WERI-Rb-1 (cell line): ENCODE results near the gene C8A.

Experiments
- DNase-seq: peaks from one replicate; pipeline ENCODE4 v3.0.0-alpha.2; 2020
- H3K27ac ChIP-seq: fragments of 250-450 bp; sonication (Bioruptor Pico); 2 replicates; pipeline ENCODE4 v1.5.1; 2020; ENCODE audit warnings: mild to moderate bottlenecking, moderate library complexity
- H3K27me3 ChIP-seq: fragments of 250-450 bp; sonication (Bioruptor Pico); 2 replicates; pipeline ENCODE4 v1.5.1; 2021; ENCODE audit warnings: mild to moderate bottlenecking, low read depth, moderate library complexity; ENCODE audit not compliant: insufficient read depth, severe bottlenecking
- H3K36me3 ChIP-seq: fragments of 250-450 bp; sonication (Bioruptor Pico); 2 replicates; pipeline ENCODE4 v1.5.1; 2020; ENCODE audit warnings: mild to moderate bottlenecking, moderate library complexity
- H3K4me3 ChIP-seq: 2 replicates; pipeline ENCODE4 v1.5.1; 2011; ENCODE audit warnings: low read depth, mild to moderate bottlenecking, control low read depth, low read length
- H3K9me3 ChIP-seq: fragments of 250-450 bp; sonication (Bioruptor Pico); 2 replicates; pipeline ENCODE4 v1.5.1; 2021; ENCODE audit warnings: mild to moderate bottlenecking, moderate library complexity; ENCODE audit not compliant: severe bottlenecking
- CTCF ChIP-seq: IDR thresholded peaks from 2 replicates; pipeline ENCODE4 v1.5.1; 2011; ENCODE audit warnings: low read depth, mild to moderate bottlenecking, control low read depth, inconsistent platforms, low read length

C8A gene

GRCh38 chr1:56824271-56824670 is 30.3 kb upstream of the C8A start:
- TF ChIP-seq CTCF, result no peak
- no peak for DNase-seq
- no peaks in the 10 kb centered on the region for H3K9me3 ChIP-seq
- H3K36me3 ChIP-seq, result no peaks in the 10 kb centered on the region
- H3K27ac ChIP-seq, result no peak overlapping the region
- H3K27me3 ChIP-seq, result peaks cover 23% of the 10 kb centered on the region
- no peak overlapping the region for H3K4me3 ChIP-seq

GRCh38 chr1:56824938-56825337 is 29.7 kb upstream of the C8A start:
- TF ChIP-seq CTCF, result no peak
- peaks cover 23% of the 10 kb centered on the region for H3K27me3 ChIP-seq
- no peak overlapping the region for H3K4me3 ChIP-seq
- no peak for DNase-seq
- no peaks in the 10 kb centered on the region for H3K36me3 ChIP-seq
- H3K9me3 ChIP-seq, result no peaks in the 10 kb centered on the region
- H3K27ac ChIP-seq, result no peak overlapping the region

DNA sequence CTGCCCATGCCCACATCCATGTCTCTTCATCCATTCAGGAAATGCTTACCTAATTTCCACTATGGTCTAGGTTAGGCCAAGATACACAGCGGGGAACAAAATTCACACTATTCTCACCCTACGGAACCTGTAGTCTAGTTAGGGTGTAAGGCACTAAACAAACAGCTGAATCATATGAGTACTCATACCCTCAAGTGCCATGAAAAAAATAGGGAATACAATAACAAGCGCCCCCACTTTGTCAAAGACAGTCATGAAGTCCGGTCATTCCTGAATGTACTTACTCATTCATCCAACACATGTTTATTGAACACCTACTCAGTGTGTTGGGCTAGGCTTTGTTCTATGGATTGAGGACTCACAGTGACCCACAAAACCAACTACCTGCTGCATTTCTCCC is 29.2 kb upstream of the C8A start:
- no peaks in the 10 kb centered on the region for H3K9me3 ChIP-seq
- no peak overlapping the region for H3K27ac ChIP-seq
- H3K36me3 ChIP-seq, result no peaks in the 10 kb centered on the region
- no peak for DNase-seq
- no peak overlapping the region for H3K4me3 ChIP-seq
- H3K27me3 ChIP-seq, result peaks cover 23% of the 10 kb centered on the region
- no peak for TF ChIP-seq CTCF

DNA sequence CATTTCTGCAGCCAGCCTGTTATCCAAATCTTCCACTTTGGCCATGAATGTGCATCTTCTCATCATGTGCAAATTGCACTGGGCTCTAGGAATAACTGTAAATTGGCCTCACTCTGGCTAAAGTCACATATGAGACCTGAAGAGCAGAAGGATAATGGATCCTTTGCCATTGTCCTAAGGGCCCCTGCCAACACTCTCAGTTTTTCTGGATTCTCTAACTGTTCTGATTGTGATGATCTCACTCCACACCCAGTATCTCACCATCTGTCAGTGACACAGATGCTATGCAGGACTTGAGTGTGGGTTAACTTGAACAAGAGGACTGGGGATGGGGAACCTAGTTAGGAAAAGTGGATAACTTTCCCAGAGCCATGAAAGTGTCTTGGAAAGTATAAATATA is 26.9 kb upstream of the C8A start:
- no peak overlapping the region for H3K27ac ChIP-seq
- DNase-seq, result no peak
- no peaks in the 10 kb centered on the region for H3K36me3 ChIP-seq
- H3K9me3 ChIP-seq, result no peaks in the 10 kb centered on the region
- peaks cover 9% of the 10 kb centered on the region for H3K27me3 ChIP-seq
- TF ChIP-seq CTCF, result no peak
- H3K4me3 ChIP-seq, result no peak overlapping the region

GRCh38 chr1:56830052-56830451 is 24.5 kb upstream of the C8A start:
- TF ChIP-seq CTCF, result no peak
- no peak overlapping the region for H3K27ac ChIP-seq
- H3K27me3 ChIP-seq, result no peaks in the 10 kb centered on the region
- no peaks in the 10 kb centered on the region for H3K36me3 ChIP-seq
- DNase-seq, result no peak
- H3K4me3 ChIP-seq, result no peak overlapping the region
- no peaks in the 10 kb centered on the region for H3K9me3 ChIP-seq

- Histone ChIP-seq H3K27me3 (no peaks in the 10 kb centered on the region), H3K9me3 (no peaks in the 10 kb centered on the region), H3K4me3 (no peak overlapping the region), H3K27ac (no peak overlapping the region), H3K36me3 (no peaks in the 10 kb centered on the region)
- peak; percentile 57 for DNase-seq
- TF ChIP-seq CTCF, result peak; percentile 78
Observed at GRCh38 chr1:56831871-56832693, 22.5 kb upstream of the C8A start.
